HepG2 (cell line): Measurements from ENCODE around the gene ILRUN. TPM values are rescaled to one million over a fixed set of nuclear protein-coding genes. Genes with fewer than 3 reads are reported as not detected.

Experiments
- ATF7-NPFF ChIP-seq: sonication (generic); formaldehyde crosslinking; IDR thresholded peaks from 2 replicates; pipeline ENCODE4 v1.8.1; 2023; ENCODE audit warnings: mild to moderate bottlenecking, low read depth, missing genetic modification reagents, moderate library complexity
- CBX1 ChIP-seq: IDR thresholded peaks from one replicate; pipeline ENCODE4 v1.6.1; 2016; ENCODE audit warnings: antibody characterized with exemption, low read depth
- FOXM1 ChIP-seq: sonication (generic); formaldehyde crosslinking; IDR thresholded peaks from 2 replicates; pipeline ENCODE4 v1.5.0; 2020; ENCODE audit warnings: missing genetic modification reagents
- GABPB1 ChIP-seq: IDR thresholded peaks from 2 replicates; pipeline ENCODE4 v1.6.1; 2016; ENCODE audit warnings: mild to moderate bottlenecking, missing genetic modification reagents, moderate library complexity, missing compliant biosample characterization
- ISX ChIP-seq: sonication (generic); formaldehyde crosslinking; conservative IDR thresholded peaks from 2 replicates; pipeline ENCODE4 v1.5.0; 2020; ENCODE audit warnings: missing genetic modification reagents
- MEIS1 ChIP-seq: sonication (generic); formaldehyde crosslinking; IDR thresholded peaks from 2 replicates; pipeline ENCODE4 v1.9.0; 2021; ENCODE audit warnings: mild to moderate bottlenecking, missing genetic modification reagents, moderate library complexity, borderline replicate concordance
- PHF20 ChIP-seq: sonication (generic); formaldehyde crosslinking; IDR thresholded peaks from 2 replicates; pipeline ENCODE4 v1.5.0; 2020; ENCODE audit warnings: mild to moderate bottlenecking, missing genetic modification reagents
- RNF2 ChIP-seq: fragments of 450-650 bp; conservative IDR thresholded peaks from 2 replicates; pipeline ENCODE4 v1.6.1; 2016; ENCODE audit warnings: low read depth
- RXRA ChIP-seq: sonication (generic); formaldehyde crosslinking; IDR thresholded peaks from 2 replicates; pipeline ENCODE4 v1.5.1; 2020; ENCODE audit warnings: missing genetic modification reagents
- RXRB ChIP-seq: IDR thresholded peaks from 2 replicates; pipeline ENCODE4 v1.6.1; 2016; ENCODE audit warnings: borderline replicate concordance, missing genetic modification reagents, missing compliant biosample characterization
- SAP130 ChIP-seq: IDR thresholded peaks from 2 replicates; pipeline ENCODE4 v1.6.1; 2016; ENCODE audit warnings: low read depth
- SMAD1 ChIP-seq: sonication (generic); formaldehyde crosslinking; IDR thresholded peaks from 2 replicates; pipeline ENCODE4 v1.4.0; 2020; ENCODE audit warnings: missing genetic modification reagents, low read depth, mild to moderate bottlenecking, borderline replicate concordance
- TGIF2 ChIP-seq: IDR thresholded peaks from 2 replicates; pipeline ENCODE4 v1.6.1; 2016; ENCODE audit warnings: control low read depth, missing compliant biosample characterization
- TMF1 ChIP-seq: sonication (generic); formaldehyde crosslinking; IDR thresholded peaks from 2 replicates; pipeline ENCODE4 v1.8.1; 2022; ENCODE audit warnings: low read depth, missing genetic modification reagents
- TP53 ChIP-seq: sonication (generic); formaldehyde crosslinking; conservative IDR thresholded peaks from 2 replicates; pipeline ENCODE4 v1.4.0; 2020; ENCODE audit warnings: missing genetic modification reagents
- U2AF1 ChIP-seq: fragments of 200-400 bp; formaldehyde crosslinking; optimal IDR thresholded peaks from 2 replicates; pipeline ENCODE3; 2017; ENCODE audit warnings: mild to moderate bottlenecking, low read depth, low read length
- ZIK1 ChIP-seq: sonication (generic); formaldehyde crosslinking; IDR thresholded peaks from 2 replicates; pipeline ENCODE4 v1.5.0; 2020; ENCODE audit warnings: mild to moderate bottlenecking, low read depth, missing genetic modification reagents, borderline replicate concordance
- ZNF136 ChIP-seq: sonication (generic); formaldehyde crosslinking; IDR thresholded peaks from 2 replicates; pipeline ENCODE4 v1.8.1; 2022; ENCODE audit warnings: low read depth, mild to moderate bottlenecking, moderate library complexity, missing genetic modification reagents
- ZNF337 ChIP-seq: sonication (generic); formaldehyde crosslinking; IDR thresholded peaks from 2 replicates; pipeline ENCODE4 v1.5.1; 2020; ENCODE audit warnings: missing genetic modification reagents, low read depth, mild to moderate bottlenecking, borderline replicate concordance
- ZNF547 ChIP-seq: sonication (generic); formaldehyde crosslinking; IDR thresholded peaks from 2 replicates; pipeline ENCODE4 v1.5.1; 2020; ENCODE audit warnings: mild to moderate bottlenecking, missing genetic modification reagents
- ZNF776 ChIP-seq: sonication (generic); formaldehyde crosslinking; IDR thresholded peaks from 2 replicates; pipeline ENCODE4 v1.4.0; 2020; ENCODE audit warnings: mild to moderate bottlenecking, missing genetic modification reagents
- ZNF891 ChIP-seq: sonication (generic); formaldehyde crosslinking; IDR thresholded peaks from 2 replicates; pipeline ENCODE4 v1.5.0; 2020; ENCODE audit warnings: mild to moderate bottlenecking, missing genetic modification reagents
- ZSCAN12 ChIP-seq: sonication (generic); formaldehyde crosslinking; IDR thresholded peaks from 2 replicates; pipeline ENCODE4 v1.9.0; 2021; ENCODE audit warnings: mild to moderate bottlenecking, missing genetic modification reagents
- polyA plus RNA-seq, 8 experiments: library from polyadenylated mRNA; depleted of rRNA in 3 of 8; stranded (reverse) in 7 of 8; unstranded in 1 of 8; fragments of >200 nt; fragmentation: Illumina TruSeq in 4 of 8; extraction: Trizol in 4 of 8; gene quantifications; 2 replicates each; pipeline versions ENCODE4 v1.2.1 to v1.2.3, GENCODE V29; 2011 to 2016; ENCODE audit warnings: low read depth in 4 of 8, missing spikeins in 1 of 8, mixed read lengths in 1 of 8; ENCODE audit not compliant: insufficient read depth in 1 of 8
- total RNA-seq, 5 experiments: library from RNA; depleted of rRNA; stranded (reverse); fragments of >200 nt; fragmentation: Illumina TruSeq; extraction: Trizol; gene quantifications; 2 replicates each; pipeline ENCODE4 v1.2.3, GENCODE V29; 2016; ENCODE audit warnings: low read depth in 1 of 5
- TF ChIP-seq, protein P1 (sequence below): sonication (generic); formaldehyde crosslinking; IDR thresholded peaks from 2 replicates; pipeline ENCODE4 v1.4.0; 2020; ENCODE audit warnings: missing genetic modification reagents
- TF ChIP-seq, protein P2 (sequence below): sonication (generic); formaldehyde crosslinking; IDR thresholded peaks from 2 replicates; pipeline ENCODE4 v1.4.0; 2020; ENCODE audit warnings: missing genetic modification reagents, borderline replicate concordance

Gene ILRUN
- total and polyA plus RNA-seq, 2 of the 13 experiments (the other 11 are each of a cell fraction or from before 2014, with no cell fraction given), result 45.5 to 66.6 TPM

DNA sequence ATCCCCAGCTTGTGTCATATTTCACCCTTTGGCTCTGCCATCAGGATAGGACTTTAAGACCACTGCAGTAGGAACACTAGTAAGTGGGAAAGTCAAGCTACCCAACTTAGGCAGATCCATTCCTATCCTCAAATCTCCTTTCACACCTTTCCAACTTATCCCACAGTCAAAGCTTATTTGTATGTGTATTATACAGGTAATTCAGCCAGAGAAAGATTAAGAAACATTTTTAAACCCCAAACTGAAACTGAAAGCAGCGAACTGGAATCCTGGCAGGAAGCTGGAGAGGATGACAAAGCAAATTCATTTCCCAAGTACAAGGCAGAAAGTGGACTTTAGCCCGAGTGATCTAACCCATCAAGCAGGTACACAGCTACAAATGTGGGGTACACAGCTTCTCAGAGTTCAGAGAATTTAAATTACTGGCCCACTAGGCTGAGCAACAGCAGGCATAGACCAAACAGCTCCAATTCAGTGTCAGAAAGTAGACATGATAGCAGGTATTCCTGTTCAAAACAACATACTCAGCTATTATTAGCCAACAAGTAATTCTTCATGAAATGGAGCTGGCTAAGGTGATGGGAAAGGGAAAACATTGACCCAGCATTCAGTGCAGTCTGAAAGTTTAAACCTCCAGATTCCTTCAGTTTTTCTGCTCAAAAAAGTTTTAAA is 39.1 kb downstream of the ILRUN start (continued):
- TF ChIP-seq, protein P1, sequence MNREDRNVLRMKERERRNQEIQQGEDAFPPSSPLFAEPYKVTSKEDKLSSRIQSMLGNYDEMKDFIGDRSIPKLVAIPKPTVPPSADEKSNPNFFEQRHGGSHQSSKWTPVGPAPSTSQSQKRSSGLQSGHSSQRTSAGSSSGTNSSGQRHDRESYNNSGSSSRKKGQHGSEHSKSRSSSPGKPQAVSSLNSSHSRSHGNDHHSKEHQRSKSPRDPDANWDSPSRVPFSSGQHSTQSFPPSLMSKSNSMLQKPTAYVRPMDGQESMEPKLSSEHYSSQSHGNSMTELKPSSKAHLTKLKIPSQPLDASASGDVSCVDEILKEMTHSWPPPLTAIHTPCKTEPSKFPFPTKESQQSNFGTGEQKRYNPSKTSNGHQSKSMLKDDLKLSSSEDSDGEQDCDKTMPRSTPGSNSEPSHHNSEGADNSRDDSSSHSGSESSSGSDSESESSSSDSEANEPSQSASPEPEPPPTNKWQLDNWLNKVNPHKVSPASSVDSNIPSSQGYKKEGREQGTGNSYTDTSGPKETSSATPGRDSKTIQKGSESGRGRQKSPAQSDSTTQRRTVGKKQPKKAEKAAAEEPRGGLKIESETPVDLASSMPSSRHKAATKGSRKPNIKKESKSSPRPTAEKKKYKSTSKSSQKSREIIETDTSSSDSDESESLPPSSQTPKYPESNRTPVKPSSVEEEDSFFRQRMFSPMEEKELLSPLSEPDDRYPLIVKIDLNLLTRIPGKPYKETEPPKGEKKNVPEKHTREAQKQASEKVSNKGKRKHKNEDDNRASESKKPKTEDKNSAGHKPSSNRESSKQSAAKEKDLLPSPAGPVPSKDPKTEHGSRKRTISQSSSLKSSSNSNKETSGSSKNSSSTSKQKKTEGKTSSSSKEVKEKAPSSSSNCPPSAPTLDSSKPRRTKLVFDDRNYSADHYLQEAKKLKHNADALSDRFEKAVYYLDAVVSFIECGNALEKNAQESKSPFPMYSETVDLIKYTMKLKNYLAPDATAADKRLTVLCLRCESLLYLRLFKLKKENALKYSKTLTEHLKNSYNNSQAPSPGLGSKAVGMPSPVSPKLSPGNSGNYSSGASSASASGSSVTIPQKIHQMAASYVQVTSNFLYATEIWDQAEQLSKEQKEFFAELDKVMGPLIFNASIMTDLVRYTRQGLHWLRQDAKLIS (CRISPR knock-in tag), result peak; percentile 35; the same call in 1 of the 2 replicates
- TF ChIP-seq ZNF776, result no peak
- TF ChIP-seq ZSCAN12 (CRISPR knock-in tag), result 0 out of 2 replicates have a peak, but pooled peaks have one; percentile 58
- peak; percentile 83 for TF ChIP-seq TGIF2 (CRISPR knock-in tag)
- TF ChIP-seq TP53, result 0 out of 2 replicates have a peak, but pooled peaks have one; percentile 56
- TF ChIP-seq RNF2, result no peak
- TF ChIP-seq ZIK1 (CRISPR knock-in tag), result no peak
- no peak for TF ChIP-seq MEIS1 (CRISPR knock-in tag)
- no peak for TF ChIP-seq ZNF547
- TF ChIP-seq RXRA (CRISPR knock-in tag), result no peak; the same call in 1 of the 2 replicates
- TF ChIP-seq, protein P2, sequence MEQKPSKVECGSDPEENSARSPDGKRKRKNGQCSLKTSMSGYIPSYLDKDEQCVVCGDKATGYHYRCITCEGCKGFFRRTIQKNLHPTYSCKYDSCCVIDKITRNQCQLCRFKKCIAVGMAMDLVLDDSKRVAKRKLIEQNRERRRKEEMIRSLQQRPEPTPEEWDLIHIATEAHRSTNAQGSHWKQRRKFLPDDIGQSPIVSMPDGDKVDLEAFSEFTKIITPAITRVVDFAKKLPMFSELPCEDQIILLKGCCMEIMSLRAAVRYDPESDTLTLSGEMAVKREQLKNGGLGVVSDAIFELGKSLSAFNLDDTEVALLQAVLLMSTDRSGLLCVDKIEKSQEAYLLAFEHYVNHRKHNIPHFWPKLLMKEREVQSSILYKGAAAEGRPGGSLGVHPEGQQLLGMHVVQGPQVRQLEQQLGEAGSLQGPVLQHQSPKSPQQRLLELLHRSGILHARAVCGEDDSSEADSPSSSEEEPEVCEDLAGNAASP (CRISPR knock-in tag), result peak; percentile 81
- TF ChIP-seq FOXM1, result no peak
- no peak for TF ChIP-seq ZNF891
- TF ChIP-seq RXRB (CRISPR knock-in tag), result peak; percentile 80
- peak; percentile 37; the same call in 1 of the 2 replicates for TF ChIP-seq GABPB1 (CRISPR knock-in tag)
- no peak for TF ChIP-seq TMF1 (CRISPR knock-in tag)
- TF ChIP-seq SMAD1 (CRISPR knock-in tag), result no peak
- no peak for TF ChIP-seq ZNF136 (CRISPR knock-in tag)
- no peak for TF ChIP-seq CBX1
- no peak for TF ChIP-seq PHF20 (CRISPR knock-in tag)
- TF ChIP-seq ISX (CRISPR knock-in tag), result no peak
- TF ChIP-seq U2AF1, result no peak
- TF ChIP-seq SAP130 (CRISPR knock-in tag), result peak; percentile 92
- no peak for TF ChIP-seq ATF7-NPFF (CRISPR knock-in tag)
- 0 out of 2 replicates have a peak, but pooled peaks have one; percentile 1 for TF ChIP-seq ZNF337 (CRISPR knock-in tag)
